DND-41 (cell line): ENCODE results near the gene PCGF2.

ENCODE experiments used
- CTCF ChIP-seq: IDR thresholded peaks from 2 replicates; pipeline ENCODE4 v1.5.1; 2012; ENCODE audit warnings: borderline replicate concordance, low read length, moderate library complexity, mild to moderate bottlenecking; ENCODE audit not compliant: poor library complexity, severe bottlenecking; ENCODE audit errors: extremely low read depth
- EZH2 ChIP-seq: IDR thresholded peaks from 3 replicates; pipeline ENCODE4 v1.6.1; 2012; ENCODE audit warnings: borderline replicate concordance, low read depth, mild to moderate bottlenecking, moderate library complexity, low read length, inconsistent platforms; ENCODE audit not compliant: severe bottlenecking

- no peak for TF ChIP-seq EZH2
- no peak for TF ChIP-seq CTCF
Measured at GRCh38 chr17:38691154-38691553, 57.0 kb downstream of the PCGF2 start.
